Activated T-helper 1 cell treated with Interleukin-2 at 50 U/mL for 16 hours (primary cell): Measurements from ENCODE around the gene RETREG3.

Source experiments
- DNase-seq: peaks from one replicate; pipeline ENCODE4 v3.0.0-alpha.2; 2020; ENCODE audit warnings: low read depth

The RETREG3 gene

GRCh38 chr17:42531455-42532354 lies 77.5 kb downstream of the RETREG3 start:
- DNase-seq: peak; percentile 43

DNA sequence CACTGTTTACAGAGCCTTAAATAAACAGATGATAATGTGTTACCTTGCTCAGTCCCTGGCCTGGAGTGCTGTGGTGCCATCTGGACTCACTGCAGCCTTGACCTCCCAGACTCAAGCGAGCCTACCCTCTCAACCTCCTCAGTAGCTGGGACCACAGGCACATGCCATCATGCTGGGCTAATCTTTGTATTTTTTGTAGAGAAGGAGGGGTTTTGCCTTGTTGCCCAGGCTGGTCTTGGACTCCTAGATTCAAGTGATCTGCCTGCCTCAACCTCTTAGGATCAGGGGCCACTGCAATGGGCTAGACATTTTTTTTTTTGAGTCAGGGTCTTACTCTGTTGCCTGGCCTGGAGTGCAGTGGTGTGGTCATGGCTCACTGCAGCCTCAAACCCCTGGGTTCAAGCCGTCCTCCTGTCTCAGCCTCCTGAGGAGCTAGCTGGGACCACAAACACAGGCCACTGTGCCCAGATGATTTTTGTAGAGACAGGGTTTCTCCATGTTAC lies 78.2 kb downstream of the RETREG3 start:
- no peak for DNase-seq
